PFSK-1 (cell line): ENCODE data around the gene STARD13.

Experiments
- FOXP2 ChIP-seq: optimal IDR thresholded peaks from 2 replicates; pipeline ENCODE3; 2011; ENCODE audit warnings: borderline replicate concordance, control low read depth, inconsistent platforms; ENCODE audit not compliant: insufficient read depth; ENCODE audit errors: extremely low read length, extremely low read depth
- POLR2AphosphoS5 ChIP-seq: IDR thresholded peaks from 2 replicates; pipeline ENCODE4 v1.6.1; 2012; ENCODE audit warnings: low read depth, mild to moderate bottlenecking, control low read depth, low read length, moderate library complexity
- SIN3A ChIP-seq: IDR thresholded peaks from 2 replicates; pipeline ENCODE4 v1.6.1; 2012; ENCODE audit warnings: mild to moderate bottlenecking, low read length, moderate library complexity, borderline replicate concordance; ENCODE audit not compliant: insufficient read depth
- TAF1 ChIP-seq: IDR thresholded peaks from 2 replicates; pipeline ENCODE4 v1.6.1; 2012; ENCODE audit warnings: low read length, control low read depth, borderline replicate concordance; ENCODE audit not compliant: insufficient read depth
- TF ChIP-seq, protein P1 (sequence below), 2 experiments: IDR thresholded peaks; 2 replicates each; pipeline versions ENCODE4 v1.6.1 to v1.8.0; 2011 to 2012; ENCODE audit warnings: low read depth in 2 of 2, low read length in 2 of 2, control low read depth in 1 of 2, inconsistent platforms in 1 of 2, mild to moderate bottlenecking in 1 of 2, moderate library complexity in 1 of 2; ENCODE audit not compliant: insufficient read depth in 1 of 2

Gene STARD13

DNA sequence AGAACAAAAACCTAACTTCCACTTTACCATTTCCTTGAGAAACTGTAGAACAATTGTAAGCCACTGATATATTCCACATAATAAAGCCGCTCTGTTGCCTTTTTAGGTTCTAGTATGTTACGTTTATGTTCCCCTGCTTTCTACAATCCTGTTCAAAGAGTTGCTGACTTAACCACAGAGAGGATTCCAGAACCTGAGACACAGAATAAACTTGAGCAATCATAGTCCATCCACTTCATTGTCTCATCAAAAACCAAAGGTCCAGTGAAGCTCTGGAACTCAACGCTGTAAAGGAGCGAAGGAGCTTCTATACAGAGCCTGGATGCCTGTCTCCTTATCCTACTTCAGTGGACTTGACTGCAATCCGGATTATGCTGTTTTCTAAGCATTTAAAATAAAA lies 4.6 kb downstream of the STARD13 start:
- TF ChIP-seq, protein P1, sequence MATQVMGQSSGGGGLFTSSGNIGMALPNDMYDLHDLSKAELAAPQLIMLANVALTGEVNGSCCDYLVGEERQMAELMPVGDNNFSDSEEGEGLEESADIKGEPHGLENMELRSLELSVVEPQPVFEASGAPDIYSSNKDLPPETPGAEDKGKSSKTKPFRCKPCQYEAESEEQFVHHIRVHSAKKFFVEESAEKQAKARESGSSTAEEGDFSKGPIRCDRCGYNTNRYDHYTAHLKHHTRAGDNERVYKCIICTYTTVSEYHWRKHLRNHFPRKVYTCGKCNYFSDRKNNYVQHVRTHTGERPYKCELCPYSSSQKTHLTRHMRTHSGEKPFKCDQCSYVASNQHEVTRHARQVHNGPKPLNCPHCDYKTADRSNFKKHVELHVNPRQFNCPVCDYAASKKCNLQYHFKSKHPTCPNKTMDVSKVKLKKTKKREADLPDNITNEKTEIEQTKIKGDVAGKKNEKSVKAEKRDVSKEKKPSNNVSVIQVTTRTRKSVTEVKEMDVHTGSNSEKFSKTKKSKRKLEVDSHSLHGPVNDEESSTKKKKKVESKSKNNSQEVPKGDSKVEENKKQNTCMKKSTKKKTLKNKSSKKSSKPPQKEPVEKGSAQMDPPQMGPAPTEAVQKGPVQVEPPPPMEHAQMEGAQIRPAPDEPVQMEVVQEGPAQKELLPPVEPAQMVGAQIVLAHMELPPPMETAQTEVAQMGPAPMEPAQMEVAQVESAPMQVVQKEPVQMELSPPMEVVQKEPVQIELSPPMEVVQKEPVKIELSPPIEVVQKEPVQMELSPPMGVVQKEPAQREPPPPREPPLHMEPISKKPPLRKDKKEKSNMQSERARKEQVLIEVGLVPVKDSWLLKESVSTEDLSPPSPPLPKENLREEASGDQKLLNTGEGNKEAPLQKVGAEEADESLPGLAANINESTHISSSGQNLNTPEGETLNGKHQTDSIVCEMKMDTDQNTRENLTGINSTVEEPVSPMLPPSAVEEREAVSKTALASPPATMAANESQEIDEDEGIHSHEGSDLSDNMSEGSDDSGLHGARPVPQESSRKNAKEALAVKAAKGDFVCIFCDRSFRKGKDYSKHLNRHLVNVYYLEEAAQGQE (IDR thresholded peaks at IDR 0.05; ENCODE audit: insufficient read depth in 1 of 2, low read depth in 2 of 2, low read length in 2 of 2) = no peak
- TF ChIP-seq POLR2AphosphoS5 (no peak), TAF1 (no peak), SIN3A (no peak), FOXP2 (no peak)

DNA sequence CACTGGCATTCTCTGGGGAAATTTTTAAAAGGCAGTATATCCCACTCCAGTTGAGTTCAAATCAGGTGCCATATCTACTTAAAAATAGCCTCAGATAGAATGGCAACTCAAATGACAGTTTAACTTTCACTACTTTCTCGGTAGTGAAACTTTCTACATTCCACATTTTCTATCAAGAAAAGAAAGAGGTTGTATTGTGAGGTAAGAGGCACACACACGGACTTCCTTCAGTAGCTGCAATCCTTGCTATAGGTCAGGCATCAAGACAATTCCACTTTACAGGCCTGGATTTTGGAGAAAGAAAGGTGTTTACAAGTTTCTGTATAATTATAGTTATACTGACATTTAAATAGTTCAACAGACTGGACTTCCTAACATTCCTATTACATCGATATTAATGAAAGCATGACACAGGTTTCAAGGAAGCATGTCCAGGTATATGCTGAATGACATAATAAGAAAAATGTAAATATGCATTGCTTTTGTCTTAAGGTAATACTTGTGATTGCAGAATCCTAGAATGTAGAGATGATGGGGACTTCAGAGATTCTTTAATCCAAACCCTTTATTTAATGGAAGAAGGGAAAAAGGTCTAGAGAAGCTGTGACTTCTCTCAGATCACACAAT lies 5.2 kb downstream of the STARD13 start:
- TF ChIP-seq TAF1 (no peak), POLR2AphosphoS5 (no peak), FOXP2 (no peak), SIN3A (no peak)
- TF ChIP-seq, protein P1 (IDR thresholded peaks at IDR 0.05; ENCODE audit: insufficient read depth in 1 of 2, low read depth in 2 of 2, low read length in 2 of 2) = no peak

DNA sequence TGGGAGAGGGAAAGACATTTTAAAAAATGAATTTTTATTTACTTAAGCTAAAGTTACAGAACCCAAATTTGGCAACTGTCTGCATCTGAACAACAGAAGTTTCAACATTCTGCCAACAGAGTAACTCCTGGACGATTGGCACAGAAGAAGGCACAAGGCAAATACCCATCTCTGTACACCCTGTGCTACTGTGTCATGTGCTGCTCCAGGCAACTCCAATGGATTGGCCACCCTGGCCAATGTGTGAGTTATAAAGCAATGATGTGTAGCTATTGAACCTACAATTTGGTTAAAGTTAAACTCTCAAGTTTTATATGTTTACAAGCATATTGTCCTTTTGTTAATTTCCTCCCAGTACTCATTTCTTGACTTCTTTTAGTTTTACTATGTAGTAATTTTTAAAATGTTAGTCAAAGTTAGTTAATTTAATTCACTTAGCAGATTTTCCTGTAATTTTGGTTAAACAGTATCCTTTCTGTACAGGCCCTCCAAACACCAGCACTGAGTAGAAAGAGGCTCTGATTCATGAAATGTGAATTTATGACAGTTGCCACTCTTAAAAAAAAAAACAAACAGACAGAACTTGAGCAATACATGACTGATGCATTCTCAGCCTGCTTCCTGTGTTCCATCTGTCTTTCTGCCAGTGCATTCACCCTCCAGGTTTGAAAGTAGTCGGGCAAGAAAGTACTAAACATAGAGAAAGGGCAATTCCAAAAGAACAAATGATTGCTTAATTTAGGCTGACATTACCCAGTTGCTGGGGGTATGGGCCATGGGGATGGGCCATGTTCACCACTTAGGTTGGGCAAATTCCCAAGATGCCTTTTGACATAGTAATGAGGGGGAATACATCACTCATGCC lies 5.9 kb downstream of the STARD13 start:
- no peak for TF ChIP-seq FOXP2
- no peak for TF ChIP-seq POLR2AphosphoS5
- TF ChIP-seq TAF1 = no peak
- TF ChIP-seq, protein P1 (IDR thresholded peaks at IDR 0.05; ENCODE audit: insufficient read depth in 1 of 2, low read depth in 2 of 2, low read length in 2 of 2) = no peak
- no peak for TF ChIP-seq SIN3A

DNA sequence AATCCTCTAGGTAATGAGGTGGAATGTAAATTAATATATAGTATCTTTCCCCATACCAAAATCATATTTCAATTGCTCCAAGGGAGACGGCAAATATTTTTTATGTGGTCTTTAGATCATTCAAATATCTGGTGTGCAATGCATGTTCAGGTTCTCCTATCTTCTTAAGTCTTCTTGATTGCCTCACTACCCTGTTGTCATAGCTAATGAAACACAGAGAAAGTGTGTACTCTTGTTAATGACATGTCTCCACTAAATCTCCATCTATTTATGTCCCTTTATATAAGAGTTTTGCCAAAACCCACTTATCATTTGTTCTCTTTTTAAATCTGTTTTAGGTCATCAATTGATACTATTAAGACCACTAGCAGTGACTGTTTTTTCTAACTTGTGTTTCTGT lies 6.6 kb downstream of the STARD13 start:
- TF ChIP-seq TAF1 (no peak), FOXP2 (no peak), SIN3A (no peak), POLR2AphosphoS5 (no peak)
- TF ChIP-seq, protein P1 (IDR thresholded peaks at IDR 0.05; ENCODE audit: insufficient read depth in 1 of 2, low read depth in 2 of 2, low read length in 2 of 2) = no peak

- no peak for TF ChIP-seq SIN3A
Measured at GRCh38 chr13:33277946-33278345, 7.6 kb downstream of the STARD13 start.
